Measurements from ENCODE around the gene SLC7A5.

The SLC7A5 gene

DNA sequence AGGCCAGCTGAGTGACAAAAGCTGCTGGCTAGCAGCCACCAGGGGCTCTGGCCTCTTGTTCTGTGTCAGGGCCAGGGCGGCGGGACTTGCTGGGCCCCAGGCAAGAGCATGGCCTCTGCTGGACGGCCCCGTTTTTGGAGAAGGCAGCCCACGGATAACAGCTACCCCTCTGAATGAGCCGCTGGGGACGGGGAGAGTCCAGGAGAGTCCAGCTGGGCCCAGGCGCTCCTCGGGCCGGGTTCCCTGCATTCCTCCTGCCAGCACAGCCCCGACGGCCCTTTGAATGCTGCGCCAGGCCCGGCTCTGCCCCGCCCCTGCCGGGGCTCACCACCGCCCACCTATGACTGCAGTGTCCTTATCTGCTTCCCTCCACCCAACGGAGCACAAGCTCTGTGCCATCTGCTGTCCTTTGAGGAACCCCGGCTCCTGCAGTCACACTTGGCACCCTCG is 33.4 kb downstream of the SLC7A5 start:
- TF ChIP-seq, protein P1, sequence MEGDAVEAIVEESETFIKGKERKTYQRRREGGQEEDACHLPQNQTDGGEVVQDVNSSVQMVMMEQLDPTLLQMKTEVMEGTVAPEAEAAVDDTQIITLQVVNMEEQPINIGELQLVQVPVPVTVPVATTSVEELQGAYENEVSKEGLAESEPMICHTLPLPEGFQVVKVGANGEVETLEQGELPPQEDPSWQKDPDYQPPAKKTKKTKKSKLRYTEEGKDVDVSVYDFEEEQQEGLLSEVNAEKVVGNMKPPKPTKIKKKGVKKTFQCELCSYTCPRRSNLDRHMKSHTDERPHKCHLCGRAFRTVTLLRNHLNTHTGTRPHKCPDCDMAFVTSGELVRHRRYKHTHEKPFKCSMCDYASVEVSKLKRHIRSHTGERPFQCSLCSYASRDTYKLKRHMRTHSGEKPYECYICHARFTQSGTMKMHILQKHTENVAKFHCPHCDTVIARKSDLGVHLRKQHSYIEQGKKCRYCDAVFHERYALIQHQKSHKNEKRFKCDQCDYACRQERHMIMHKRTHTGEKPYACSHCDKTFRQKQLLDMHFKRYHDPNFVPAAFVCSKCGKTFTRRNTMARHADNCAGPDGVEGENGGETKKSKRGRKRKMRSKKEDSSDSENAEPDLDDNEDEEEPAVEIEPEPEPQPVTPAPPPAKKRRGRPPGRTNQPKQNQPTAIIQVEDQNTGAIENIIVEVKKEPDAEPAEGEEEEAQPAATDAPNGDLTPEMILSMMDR (IDR thresholded peaks at IDR 0.05; ENCODE audit: low read depth, low read length, missing control alignments): no peak
- H3K4me3 ChIP-seq (ENCODE audit: low read depth, low read length): no peak overlapping the region
- in situ Hi-C loops (cut with HindIII; ENCODE audit: low sequenced_read_pairs): no loop called here
- DNase-seq (ENCODE audit: low read depth): no peak

DNA sequence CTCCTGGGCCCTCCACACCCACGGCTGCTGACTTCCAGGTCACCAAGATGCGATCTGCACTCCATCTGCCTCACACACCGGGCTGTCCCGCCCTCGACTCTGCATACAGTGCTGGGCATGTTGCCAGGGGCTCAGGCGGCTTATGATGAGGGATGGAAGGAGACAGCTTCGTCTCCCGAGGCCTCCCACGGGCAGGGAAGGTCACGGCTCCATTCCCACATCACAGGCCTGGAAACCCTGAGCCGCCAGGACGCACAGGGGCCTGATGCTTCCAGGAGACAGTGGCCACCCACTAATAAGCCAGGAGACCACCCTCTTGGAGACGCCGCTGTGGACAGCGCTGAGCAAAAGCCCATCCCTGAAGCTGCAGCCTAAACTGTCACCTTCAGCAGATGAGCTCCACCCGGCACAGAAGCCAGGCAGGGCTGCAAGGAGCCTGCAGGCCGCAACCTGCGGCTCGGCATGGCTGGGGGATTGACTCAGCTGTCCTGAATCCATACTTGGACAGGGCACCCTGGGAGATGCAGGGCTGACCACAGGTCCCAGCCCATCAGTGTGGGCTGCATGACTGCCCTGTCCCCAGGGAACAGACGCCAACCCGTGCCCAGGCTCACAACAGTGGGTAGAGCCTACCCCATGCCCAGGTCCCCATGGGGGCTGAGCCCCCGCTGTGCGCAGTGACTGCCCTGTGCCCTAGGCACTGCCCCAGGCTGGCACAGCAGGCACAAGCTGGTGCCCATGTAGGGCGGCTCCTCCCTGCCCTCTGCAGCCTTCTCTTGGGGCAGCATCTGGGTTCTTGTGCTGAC is 34.4 kb downstream of the SLC7A5 start:
- in situ Hi-C loops (cut with HindIII; ENCODE audit: low sequenced_read_pairs): no loop called here
- DNase-seq (ENCODE audit: low read depth): no peak
- TF ChIP-seq, protein P1 (IDR thresholded peaks at IDR 0.05; ENCODE audit: low read depth, low read length, missing control alignments): no peak
- H3K4me3 ChIP-seq (ENCODE audit: low read depth, low read length): no peak overlapping the region

DNA sequence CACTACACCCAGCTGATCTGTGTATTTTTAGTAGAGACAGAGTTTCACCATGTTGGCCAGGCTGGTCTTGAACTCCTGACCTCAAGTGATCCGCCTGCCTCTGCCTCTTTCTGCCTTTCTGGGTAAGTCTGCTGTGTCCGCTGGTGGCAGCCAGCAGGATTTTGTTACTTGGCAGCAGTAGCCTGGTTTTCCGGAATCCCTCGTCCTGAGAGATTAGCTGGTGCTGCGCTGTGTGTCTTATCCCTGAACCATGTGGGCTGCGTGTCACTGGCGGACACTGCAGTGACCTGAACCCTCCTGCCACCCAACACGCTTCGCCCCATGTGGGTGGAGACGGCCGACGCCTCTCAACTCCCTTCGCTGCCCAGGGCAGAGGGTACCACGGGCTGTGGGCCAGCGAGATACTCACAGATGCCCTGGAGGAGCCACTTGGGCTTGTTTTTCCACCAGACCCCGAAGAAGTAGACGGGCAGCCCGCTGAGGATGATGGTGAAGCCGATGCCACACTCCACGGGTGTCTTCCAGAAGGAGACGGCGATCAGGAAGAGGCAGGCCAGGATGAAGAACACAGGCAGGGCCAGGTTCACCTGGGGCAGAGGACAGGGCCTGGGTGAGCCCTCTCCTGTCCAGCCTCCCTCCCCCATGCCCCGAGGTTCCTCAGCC is 35.2 kb downstream of the SLC7A5 start:
- in situ Hi-C loops (cut with HindIII; ENCODE audit: low sequenced_read_pairs): no loop called here
- no peak for DNase-seq (ENCODE audit: low read depth)
- H3K4me3 ChIP-seq (ENCODE audit: low read depth, low read length): no peak overlapping the region
- TF ChIP-seq, protein P1 (IDR thresholded peaks at IDR 0.05; ENCODE audit: low read depth, low read length, missing control alignments): no peak

DNA sequence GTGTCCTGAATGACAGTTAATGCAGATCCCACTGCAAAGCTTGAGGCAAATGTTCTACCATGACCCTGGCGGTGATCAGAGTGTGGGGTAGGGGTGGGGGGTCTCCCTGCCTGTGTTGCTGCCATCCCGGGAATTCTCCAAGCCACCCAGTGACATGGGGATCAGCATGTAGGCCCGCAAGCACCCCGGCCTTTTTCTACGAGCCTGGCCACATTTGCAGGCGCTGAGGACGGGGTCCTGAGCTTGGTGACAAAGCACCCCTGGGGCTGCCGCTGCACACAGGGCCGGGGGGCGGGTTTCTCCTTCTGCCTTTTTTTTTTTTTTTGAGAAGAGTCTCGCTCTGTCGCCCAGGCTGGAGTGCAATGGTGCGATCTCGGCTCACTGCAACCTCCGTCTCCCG is 35.8 kb downstream of the SLC7A5 start:
- DNase-seq (ENCODE audit: low read depth): no peak
- TF ChIP-seq, protein P1 (IDR thresholded peaks at IDR 0.05; ENCODE audit: low read depth, low read length, missing control alignments): no peak
- in situ Hi-C loops (cut with HindIII; ENCODE audit: low sequenced_read_pairs): no loop called here
- no peak overlapping the region for H3K4me3 ChIP-seq (ENCODE audit: low read depth, low read length)

DNA sequence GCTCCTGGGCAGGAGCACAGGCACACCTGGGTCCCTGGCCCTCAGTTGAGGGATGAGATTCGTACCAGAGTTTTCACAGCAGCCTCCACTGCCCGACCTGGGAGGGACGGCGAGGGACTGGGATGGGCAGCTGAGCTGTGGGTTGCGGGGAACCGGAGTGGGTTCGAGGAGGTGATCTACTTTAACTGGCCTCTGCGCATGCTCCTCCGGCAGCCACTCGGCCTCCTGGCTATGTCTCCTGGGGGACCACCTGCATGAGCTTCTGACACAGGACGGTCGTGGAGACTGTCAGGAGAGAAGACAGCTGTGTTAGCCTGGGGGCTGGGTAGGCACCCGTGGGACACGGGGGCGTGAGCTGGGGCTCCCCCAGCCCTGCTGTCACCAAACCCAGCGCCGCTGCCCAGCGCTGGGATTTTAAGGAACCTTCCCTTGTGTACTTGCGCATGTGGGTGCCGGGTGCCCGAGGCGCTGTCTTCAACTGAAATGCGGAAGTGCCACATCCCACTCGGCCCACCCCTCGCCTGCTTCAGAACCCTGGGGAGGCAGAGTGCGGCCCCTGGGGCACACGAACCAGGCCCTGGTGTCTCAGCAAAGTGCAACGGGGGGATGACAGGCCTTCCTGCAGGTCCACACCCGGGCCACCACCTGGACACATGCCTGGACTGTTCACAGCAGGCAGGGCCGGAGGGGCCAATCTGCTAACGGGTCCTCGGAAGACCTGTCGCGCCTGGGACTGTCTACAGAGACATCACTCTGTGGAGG is 36.4 kb downstream of the SLC7A5 start:
- DNase-seq (ENCODE audit: low read depth): no peak
- in situ Hi-C loops (cut with HindIII; ENCODE audit: low sequenced_read_pairs): no loop called here
- TF ChIP-seq, protein P1 (IDR thresholded peaks at IDR 0.05; ENCODE audit: low read depth, low read length, missing control alignments): no peak
- H3K4me3 ChIP-seq (ENCODE audit: low read depth, low read length): no peak overlapping the region

DNA sequence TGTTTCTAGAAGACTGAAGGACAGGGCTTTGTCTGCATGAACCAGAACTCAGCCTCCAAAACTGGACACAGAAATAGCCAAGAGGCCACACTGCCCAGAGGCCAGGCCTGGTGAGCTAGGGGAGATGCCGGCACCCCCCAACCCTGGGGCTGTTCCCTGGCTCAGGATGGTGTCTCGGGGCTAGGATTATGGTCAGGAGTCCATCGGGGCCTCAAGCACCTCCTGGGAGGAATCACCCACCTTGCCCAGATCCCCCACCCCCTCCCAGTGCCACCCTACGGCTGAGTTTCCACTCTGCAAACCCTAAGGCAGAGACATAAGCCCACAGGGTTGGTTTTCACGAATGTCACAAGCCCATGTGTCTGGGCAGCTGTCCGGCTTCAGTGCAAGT is 37.2 kb downstream of the SLC7A5 start:
- TF ChIP-seq, protein P1 (IDR thresholded peaks at IDR 0.05; ENCODE audit: low read depth, low read length, missing control alignments): no peak
- no peak overlapping the region for H3K4me3 ChIP-seq (ENCODE audit: low read depth, low read length)
- DNase-seq (ENCODE audit: low read depth): no peak
- in situ Hi-C loops (cut with HindIII; ENCODE audit: low sequenced_read_pairs): no loop called here
